Endothelial cell of umbilical vein (primary cell): ENCODE measurements around the gene NUMBL. TPM values are rescaled to one million over a fixed set of nuclear protein-coding genes. Genes with fewer than 3 reads are reported as not detected.

Experiments
- BruUV-seq: library from RNA; stranded (reverse); fragments of 400-500 nt; replicated peaks from 2 replicates; lab custom pipeline; 2021; lab: Mats Ljungman, UMichigan
- CTCF ChIA-PET: fragments of 300-600, 350-600 bp; sonication (Branson Sonifier 250); formaldehyde crosslinking; loops from one replicate; lab custom pipeline; 2021; ENCODE audit warnings: antibody characterized with exemption, inconsistent platforms; lab: Charles Lee
- POLR2A ChIA-PET: fragments of 300-600, 350-600 bp; sonication (Branson Sonifier 250); formaldehyde crosslinking; loops from one replicate; lab custom pipeline; 2021; ENCODE audit warnings: antibody characterized with exemption, inconsistent platforms; lab: Charles Lee
- DNase-seq: peaks from one replicate; pipeline ENCODE4 v3.0.0-alpha.2; 2011; ENCODE audit warnings: low read depth, low spot score
- FAIRE-seq: peaks from 2 replicates; lab custom pipeline; 2011; peaks lifted over from hg19 to GRCh38; lab: Jason Lieb, UNC
- H2AFZ ChIP-seq: 2 replicates; pipeline ENCODE4 v1.6.0; 2012; ENCODE audit warnings: low read depth, low read length, control low read depth, inconsistent platforms
- H3K27ac ChIP-seq: 2 replicates; pipeline ENCODE4 v1.5.1; 2011; ENCODE audit warnings: low read depth, mild to moderate bottlenecking, control low read depth, low read length, moderate library complexity; ENCODE audit not compliant: insufficient read depth
- H3K27me3 ChIP-seq, 2 experiments: 2 replicates each; pipeline versions ENCODE4 v1.6.0 to v1.6.1; 2011; ENCODE audit warnings: low read length in 2 of 2, mixed read lengths in 1 of 2; ENCODE audit not compliant: control insufficient read depth in 2 of 2, insufficient read depth in 2 of 2
- H3K36me3 ChIP-seq, 2 experiments: 2 replicates in 1 of 2; 3 replicates in 1 of 2; pipeline ENCODE4 v1.5.1; 2011; ENCODE audit warnings: low read length in 2 of 2, mild to moderate bottlenecking in 1 of 2, moderate library complexity in 1 of 2; ENCODE audit not compliant: control insufficient read depth in 2 of 2, insufficient read depth in 2 of 2; ENCODE audit errors: extremely low read depth in 1 of 2
- H3K4me1 ChIP-seq: 3 replicates; pipeline ENCODE4 v1.5.1; 2011; ENCODE audit warnings: mild to moderate bottlenecking, low read length; ENCODE audit not compliant: control insufficient read depth, insufficient read depth; ENCODE audit errors: extremely low read depth
- H3K4me2 ChIP-seq: 2 replicates; pipeline ENCODE4 v1.6.1; 2011; ENCODE audit warnings: low read length, control low read depth, mixed read lengths; ENCODE audit not compliant: insufficient read depth
- H3K4me3 ChIP-seq, 3 experiments: fragments of 200-600 bp in 1 of 3; sonication (generic), shearing (Covaris generic) in 1 of 3; replicated peaks in 1 of 3; 2 replicates each; pipeline ENCODE4 v1.5.1; 2011 to 2016; ENCODE audit warnings: control low read depth in 3 of 3, low read length in 3 of 3, mild to moderate bottlenecking in 2 of 3, inconsistent platforms in 1 of 3, low read depth in 1 of 3, moderate library complexity in 1 of 3; ENCODE audit not compliant: insufficient read depth in 1 of 3
- H3K79me2 ChIP-seq: 2 replicates; pipeline ENCODE4 v1.6.0; 2012; ENCODE audit warnings: low read length, inconsistent platforms; ENCODE audit not compliant: control insufficient read depth, insufficient read depth
- H3K9ac ChIP-seq: replicated peaks from 2 replicates; pipeline ENCODE3; 2011; ENCODE audit warnings: low read length, control low read depth; ENCODE audit not compliant: insufficient read depth; ENCODE audit errors: extremely low read depth
- H3K9me1 ChIP-seq: replicated peaks from 3 replicates; pipeline ENCODE4 v1.6.0; 2011; ENCODE audit warnings: mild to moderate bottlenecking, low read length; ENCODE audit not compliant: control insufficient read depth, insufficient read depth; ENCODE audit errors: extremely low read depth
- H3K9me3 ChIP-seq: replicated peaks from 2 replicates; pipeline ENCODE4 v1.5.1; 2012; ENCODE audit warnings: low read length, inconsistent platforms; ENCODE audit not compliant: control insufficient read depth, insufficient read depth
- H4K20me1 ChIP-seq: replicated peaks from 2 replicates; pipeline ENCODE3; 2011; ENCODE audit warnings: mild to moderate bottlenecking, low read length; ENCODE audit not compliant: control insufficient read depth, insufficient read depth; ENCODE audit errors: extremely low read depth
- CTCF ChIP-seq, 2 donors: IDR thresholded peaks; 1 replicate in 1 of 2; 2 replicates in 1 of 2; pipeline ENCODE4 v1.5.1; 2011; ENCODE audit warnings: low read length in 2 of 2, mild to moderate bottlenecking in 2 of 2, moderate library complexity in 2 of 2, control low read depth in 1 of 2, inconsistent platforms in 1 of 2, low read depth in 1 of 2; ENCODE audit not compliant: insufficient read depth in 1 of 2; ENCODE audit errors: extremely low read depth in 1 of 2
- POLR2A ChIP-seq: IDR thresholded peaks from 2 replicates; pipeline ENCODE4 v1.6.1; 2012; ENCODE audit warnings: low read depth, mild to moderate bottlenecking, control low read depth, low read length
- POLR2AphosphoS5 ChIP-seq: IDR thresholded peaks from 2 replicates; pipeline ENCODE4 v1.6.1; 2012; ENCODE audit warnings: low read depth, mild to moderate bottlenecking, control low read depth, low read length, moderate library complexity; ENCODE audit not compliant: insufficient read depth
- dilution Hi-C: fragments of 300-500 bp; cut with MboI; formaldehyde crosslinking; loops from one replicate; pipeline ENCODE4 v1.15.0; 2019; ENCODE audit warnings: low sequenced_read_pairs; ENCODE audit not compliant: extremely low pct_ligation_motif_present
- intact Hi-C: fragments of 100-400 bp; cut with micrococcal nuclease; formaldehyde crosslinking; loops from one replicate; pipeline ENCODE4 v1.10.0; 2022
- polyA plus RNA-seq, 4 experiments: library from polyadenylated mRNA; depleted of rRNA in 3 of 4; stranded (reverse) in 3 of 4; unstranded in 1 of 4; fragments of >200 nt; gene quantifications; 2 replicates each; pipeline versions ENCODE4 v1.2.1 to v1.2.3, GENCODE V29; 2011 to 2012; ENCODE audit warnings: missing spikeins in 1 of 4
- total RNA-seq: library from RNA; stranded (reverse); gene quantifications from 2 replicates; pipeline ENCODE4 v1.2.3, GENCODE V29; 2021

NUMBL gene
- total and polyA plus RNA-seq, 2 donors (not counting 3 experiments of a cell fraction or from before 2014, with no cell fraction given) = 21.5 to 46.7 TPM

DNA sequence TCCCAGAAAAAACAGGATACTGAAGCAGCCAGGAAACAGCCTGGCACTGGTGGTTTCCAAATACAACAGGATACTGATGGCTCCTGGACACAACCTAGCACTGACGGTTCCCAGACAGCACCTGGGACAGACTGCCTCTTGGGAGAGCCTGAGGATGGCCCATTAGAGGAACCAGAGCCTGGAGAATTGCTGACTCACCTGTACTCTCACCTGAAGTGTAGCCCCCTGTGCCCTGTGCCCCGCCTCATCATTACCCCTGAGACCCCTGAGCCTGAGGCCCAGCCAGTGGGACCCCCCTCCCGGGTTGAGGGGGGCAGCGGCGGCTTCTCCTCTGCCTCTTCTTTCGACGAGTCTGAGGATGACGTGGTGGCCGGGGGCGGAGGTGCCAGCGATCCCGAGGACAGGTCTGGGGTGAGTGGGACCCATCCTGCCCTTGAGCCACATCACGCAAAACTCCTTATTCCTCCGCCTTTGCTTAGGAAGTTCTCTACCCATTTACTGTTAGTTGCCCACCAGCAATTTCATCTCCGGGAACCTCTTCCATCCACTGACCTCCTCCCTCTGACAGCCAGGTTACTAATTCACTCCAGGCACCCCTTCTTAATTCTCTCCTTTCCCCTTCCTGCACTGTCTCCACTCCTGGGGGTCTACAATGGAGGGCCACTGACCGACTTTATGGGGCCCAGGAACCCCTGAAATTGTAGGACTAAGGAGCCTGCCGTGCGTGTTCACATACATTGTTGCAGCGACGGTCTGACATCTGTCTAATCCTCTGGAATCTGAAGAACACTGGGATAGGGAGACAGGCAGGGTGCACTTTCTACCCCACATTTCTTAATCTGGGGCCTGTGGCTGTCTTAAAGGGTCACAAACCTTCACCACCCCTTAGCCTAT lies 27.7 kb upstream of the NUMBL start:
- no peak for TF ChIP-seq CTCF (IDR thresholded peaks at IDR 0.05; ENCODE audit: extremely low read depth in 1 of 2, insufficient read depth in 1 of 2, low read depth in 1 of 2, low read length in 2 of 2)
- peak; percentile 31 for TF ChIP-seq POLR2A
- TF ChIP-seq POLR2AphosphoS5 = peak; percentile 13
- Histone ChIP-seq H3K9me1 (no peaks in the 10 kb centered on the region), H4K20me1 (no peaks in the 10 kb centered on the region), H3K9me3 (no peaks in the 10 kb centered on the region), H3K4me1 (peaks cover 62% of the 10 kb centered on the region), H3K4me3 (peak overlapping the region; percentile 34 to 78 (median 53)), H2AFZ (no peak overlapping the region), H3K27ac (peak overlapping the region; percentile 94), H3K4me2 (peak overlapping the region; percentile 82), H3K36me3 (no peaks in the 10 kb centered on the region), H3K27me3 (no peaks in the 10 kb centered on the region), H3K9ac (peak overlapping the region; percentile 81), H3K79me2 (peaks cover 40% of the 10 kb centered on the region)
- ChIA-PET POLR2A (interaction anchor here (2.2 kb wide), 1 partner anchor 60 kb away, joined by 9 read pairs; the partner anchor contains the start of gene RAB4B), CTCF (interaction anchor here (1.3 to 2.2 kb wide), 4 partner anchors 55 to 89 kb away, joined by 3 to 13 read pairs (median 6); partner anchors contain the start of gene RAB4B)
- dilution Hi-C loops = no loop called here
- peak; percentile 86 for FAIRE-seq
- BruUV-seq = no TSS peak
- intact Hi-C loops = loop anchor here (1.0 to 2.0 kb wide), 3 partner anchors 32 to 81 kb away; partner anchors contain the start of genes ACTMAP, EGLN2 and RAB4B
- DNase-seq = peak; percentile 18
